Measurements from ENCODE around the gene LRBA.

DNA sequence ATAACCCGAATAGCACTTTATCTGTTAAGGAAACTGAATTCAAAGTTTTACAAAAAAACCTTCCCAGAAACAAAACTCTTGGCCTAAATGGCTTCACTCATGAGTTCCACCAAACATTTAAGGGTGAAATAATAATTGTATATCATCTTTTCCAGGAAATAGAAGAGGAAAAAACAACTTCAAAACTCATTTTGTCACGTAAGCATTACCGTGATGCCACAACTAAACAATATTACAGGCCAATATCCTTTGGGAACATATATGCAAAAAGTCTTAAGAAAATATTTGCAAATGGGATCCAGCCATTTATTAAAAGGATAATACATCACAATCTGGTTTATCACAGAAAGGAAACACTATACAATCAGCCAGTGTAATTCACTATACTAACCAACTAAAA is 563.2 kb downstream of the LRBA start:
- TF ChIP-seq, protein P1, sequence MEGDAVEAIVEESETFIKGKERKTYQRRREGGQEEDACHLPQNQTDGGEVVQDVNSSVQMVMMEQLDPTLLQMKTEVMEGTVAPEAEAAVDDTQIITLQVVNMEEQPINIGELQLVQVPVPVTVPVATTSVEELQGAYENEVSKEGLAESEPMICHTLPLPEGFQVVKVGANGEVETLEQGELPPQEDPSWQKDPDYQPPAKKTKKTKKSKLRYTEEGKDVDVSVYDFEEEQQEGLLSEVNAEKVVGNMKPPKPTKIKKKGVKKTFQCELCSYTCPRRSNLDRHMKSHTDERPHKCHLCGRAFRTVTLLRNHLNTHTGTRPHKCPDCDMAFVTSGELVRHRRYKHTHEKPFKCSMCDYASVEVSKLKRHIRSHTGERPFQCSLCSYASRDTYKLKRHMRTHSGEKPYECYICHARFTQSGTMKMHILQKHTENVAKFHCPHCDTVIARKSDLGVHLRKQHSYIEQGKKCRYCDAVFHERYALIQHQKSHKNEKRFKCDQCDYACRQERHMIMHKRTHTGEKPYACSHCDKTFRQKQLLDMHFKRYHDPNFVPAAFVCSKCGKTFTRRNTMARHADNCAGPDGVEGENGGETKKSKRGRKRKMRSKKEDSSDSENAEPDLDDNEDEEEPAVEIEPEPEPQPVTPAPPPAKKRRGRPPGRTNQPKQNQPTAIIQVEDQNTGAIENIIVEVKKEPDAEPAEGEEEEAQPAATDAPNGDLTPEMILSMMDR (IDR thresholded peaks at IDR 0.05), result no peak
- no peak for TF ChIP-seq POLR2A (IDR thresholded peaks at IDR 0.05)

All from testis (tissue), 2 donors.